HepG2 (cell line): Measurements from ENCODE around the gene FBXL13. TPM values are rescaled to one million over a fixed set of nuclear protein-coding genes. Genes with fewer than 3 reads are reported as not detected.

Experiments used
- ATAC-seq: fragments of 200-7000 bp; cut with Tn5 transposase; 3 replicates; pipeline ENCODE4 v1.9.1; 2020; ENCODE audit warnings: mild to moderate bottlenecking, moderate library complexity
- BruUV-seq: library from RNA; stranded (reverse); fragments of 400-500 nt; replicated peaks from 2 replicates; lab custom pipeline; 2021; lab: Mats Ljungman, UMichigan
- CTCF ChIA-PET: fragments of 300-600 bp; formaldehyde crosslinking; extraction: SDS; loops from one replicate; lab custom pipeline; 2021; ENCODE audit warnings: low total read pairs, inconsistent platforms, low intra/inter-chr PET ratio; lab: Yijun Ruan, JAX
- POLR2A ChIA-PET: fragments of 350-600 bp; sonication (Branson Sonifier 250); formaldehyde crosslinking; loops from one replicate; lab custom pipeline; 2020; ENCODE audit warnings: antibody characterized with exemption, inconsistent platforms; lab: Yijun Ruan, JAX
- DNase-seq: peaks from one replicate; pipeline ENCODE4 v3.0.0-alpha.2; 2015; ENCODE audit warnings: low spot score
- FAIRE-seq: peaks from 3 replicates; lab custom pipeline; 2011; peaks lifted over from hg19 to GRCh38; lab: Jason Lieb, UNC
- H2AFZ ChIP-seq: one replicate; pipeline ENCODE4 v1.6.1; 2011; ENCODE audit warnings: low read length, inconsistent platforms
- H3K27ac ChIP-seq: fragments of 300-600 bp; 3 replicates; pipeline ENCODE4 v1.8.0; 2011; ENCODE audit warnings: mixed run types, mild to moderate bottlenecking, mixed read lengths, low read length, inconsistent platforms; ENCODE audit not compliant: insufficient read depth; ENCODE audit errors: extremely low read length
- H3K27me3 ChIP-seq, 2 experiments: fragments of 200-600 bp in 1 of 2; 2 replicates in 1 of 2; 3 replicates in 1 of 2; pipeline versions ENCODE4 v1.6.0 to v1.8.0; 2011; ENCODE audit warnings: low read length in 2 of 2, mild to moderate bottlenecking in 2 of 2, moderate library complexity in 2 of 2, inconsistent platforms in 1 of 2; ENCODE audit not compliant: insufficient read depth in 2 of 2, control insufficient read depth in 1 of 2
- H3K36me3 ChIP-seq, 2 experiments: fragments of 200-600 bp in 1 of 2; replicated peaks in 1 of 2; 2 replicates in 1 of 2; 3 replicates in 1 of 2; pipeline versions ENCODE4 v1.5.1 to v1.8.0; 2011; ENCODE audit warnings: low read length in 2 of 2, inconsistent platforms in 1 of 2; ENCODE audit not compliant: insufficient read depth in 2 of 2, control insufficient read depth in 1 of 2
- H3K4me1 ChIP-seq: 2 replicates; pipeline ENCODE4 v1.5.1; 2012; ENCODE audit warnings: low read length, inconsistent platforms; ENCODE audit not compliant: insufficient read depth
- H3K4me2 ChIP-seq: 2 replicates; pipeline ENCODE4 v1.6.0; 2011; ENCODE audit warnings: low read depth, low read length, inconsistent platforms
- H3K4me3 ChIP-seq, 3 experiments: fragments of 200-600 bp in 1 of 3; sonication (generic), shearing (Covaris generic) in 1 of 3; replicated peaks in 1 of 3; 2 replicates each; pipeline ENCODE4 v1.5.1; 2011 to 2016; ENCODE audit warnings: low read length in 3 of 3, inconsistent platforms in 2 of 3, low read depth in 2 of 3, mild to moderate bottlenecking in 2 of 3, control low read depth in 1 of 3, mixed read lengths in 1 of 3; ENCODE audit not compliant: insufficient read depth in 1 of 3
- H3K79me2 ChIP-seq: one replicate; pipeline ENCODE4 v1.6.1; 2011; ENCODE audit warnings: low read length, inconsistent platforms; ENCODE audit not compliant: insufficient read depth
- H3K9ac ChIP-seq: 2 replicates; pipeline ENCODE4 v1.6.0; 2011; ENCODE audit warnings: mild to moderate bottlenecking, low read depth, low read length, inconsistent platforms; ENCODE audit not compliant: insufficient read depth
- H3K9me3 ChIP-seq: 2 replicates; pipeline ENCODE4 v1.5.1; 2012; ENCODE audit warnings: mild to moderate bottlenecking, low read length
- H4K20me1 ChIP-seq: 2 replicates; pipeline ENCODE4 v1.6.0; 2011; ENCODE audit warnings: inconsistent platforms, mild to moderate bottlenecking, low read length, moderate library complexity; ENCODE audit not compliant: insufficient read depth
- EED ChIP-seq: sonication (generic); formaldehyde crosslinking; IDR thresholded peaks from 2 replicates; pipeline ENCODE4 v1.5.0; 2020; ENCODE audit warnings: mild to moderate bottlenecking, missing genetic modification reagents
- JUNB ChIP-seq: sonication (generic); formaldehyde crosslinking; IDR thresholded peaks from 2 replicates; pipeline ENCODE4 v1.8.0; 2022; ENCODE audit warnings: missing genetic modification reagents, mild to moderate bottlenecking, borderline replicate concordance
- KLF9 ChIP-seq: IDR thresholded peaks from 2 replicates; pipeline ENCODE4 v1.6.1; 2016; ENCODE audit warnings: low read depth
- POLR2A ChIP-seq, 2 experiments: IDR thresholded peaks; 2 replicates each; pipeline ENCODE4 v1.6.1; 2011; ENCODE audit warnings: low read depth in 2 of 2, low read length in 2 of 2, mild to moderate bottlenecking in 1 of 2, moderate library complexity in 1 of 2; ENCODE audit not compliant: insufficient read depth in 1 of 2
- ZBTB21 ChIP-seq: sonication (generic); formaldehyde crosslinking; IDR thresholded peaks from 2 replicates; pipeline ENCODE4 v1.4.0; 2020; ENCODE audit warnings: missing genetic modification reagents
- ZBTB3 ChIP-seq: sonication (generic); formaldehyde crosslinking; IDR thresholded peaks from 2 replicates; pipeline ENCODE4 v1.4.0; 2020; ENCODE audit warnings: low read depth, mild to moderate bottlenecking, moderate library complexity, missing genetic modification reagents, borderline replicate concordance
- ZMAT3 ChIP-seq: sonication (generic); formaldehyde crosslinking; conservative IDR thresholded peaks from 2 replicates; pipeline ENCODE4 v1.7.0; 2021; ENCODE audit warnings: missing genetic modification reagents
- ZNF746 ChIP-seq: sonication (generic); formaldehyde crosslinking; IDR thresholded peaks from 2 replicates; pipeline ENCODE4 v1.8.0; 2022; ENCODE audit warnings: mild to moderate bottlenecking, missing genetic modification reagents
- WGBS: methylation state at CpG from one replicate; pipeline ENCODE4 v1.1.6; 2017; ENCODE audit warnings: low lambda C conversion rate; 5-methylcytosine and 5-hydroxymethylcytosine counted together
- in situ Hi-C: cut with HindIII; loops from 2 replicates; pipeline ENCODE4 v1.10.0; 2017; ENCODE audit warnings: low pct_unique_long_range_greater_than_20kb; ENCODE audit not compliant: extremely low pct_ligation_motif_present
- intact Hi-C: fragments of 100-400 bp; cut with micrococcal nuclease; formaldehyde crosslinking; loops from one replicate; pipeline ENCODE4 v1.10.0; 2022; ENCODE audit not compliant: unreplicated experiment
- polyA plus RNA-seq, 8 experiments: library from polyadenylated mRNA; depleted of rRNA in 3 of 8; stranded (reverse) in 7 of 8; unstranded in 1 of 8; fragments of >200 nt; fragmentation: Illumina TruSeq in 4 of 8; extraction: Trizol in 4 of 8; gene quantifications; 2 replicates each; pipeline versions ENCODE4 v1.2.1 to v1.2.3, GENCODE V29; 2011 to 2016; ENCODE audit warnings: low read depth in 4 of 8, missing spikeins in 1 of 8, mixed read lengths in 1 of 8; ENCODE audit not compliant: insufficient read depth in 1 of 8
- total RNA-seq, 5 experiments: library from RNA; depleted of rRNA; stranded (reverse); fragments of >200 nt; fragmentation: Illumina TruSeq; extraction: Trizol; gene quantifications; 2 replicates each; pipeline ENCODE4 v1.2.3, GENCODE V29; 2016; ENCODE audit warnings: low read depth in 1 of 5
- TF ChIP-seq, protein P1 (sequence below): sonication (generic); formaldehyde crosslinking; IDR thresholded peaks from 2 replicates; pipeline ENCODE4 v1.4.0; 2020; ENCODE audit warnings: mild to moderate bottlenecking, missing genetic modification reagents

The FBXL13 gene
- total and polyA plus RNA-seq, 2 of the 13 experiments (the other 11 are each of a cell fraction or from before 2014, with no cell fraction given): 0.24 to 0.77 TPM

DNA sequence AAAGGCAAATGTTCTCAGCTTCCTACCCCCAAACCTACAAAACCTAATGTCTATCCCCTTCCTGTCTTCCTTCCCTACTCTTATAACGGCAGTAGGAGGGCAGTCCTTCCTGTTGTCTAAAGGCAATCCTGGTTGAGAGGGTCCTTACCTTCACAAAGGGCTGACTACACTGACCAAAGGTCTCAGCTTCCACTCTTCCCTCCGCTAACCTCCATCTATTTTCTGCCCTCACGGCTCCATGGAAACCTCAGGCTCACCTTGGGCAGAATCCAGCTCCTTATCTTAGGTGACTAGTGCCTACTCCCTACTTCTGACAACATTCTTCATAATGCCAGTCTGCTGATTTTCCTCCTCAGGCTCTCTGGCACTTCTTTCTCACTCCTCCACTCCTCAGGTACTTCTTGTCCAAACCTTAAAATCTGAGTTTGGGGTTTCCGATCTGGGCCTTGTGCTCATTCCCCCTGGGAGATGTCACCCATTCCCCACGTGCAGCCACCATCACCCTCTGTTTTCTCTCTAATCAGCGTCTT lies 542 bp downstream of the FBXL13 start:
- H3K4me2 ChIP-seq: peak overlapping the region; percentile 95
- no peaks in the 10 kb centered on the region; a peak in 1 of 5 replicates for H3K36me3 ChIP-seq
- intact Hi-C loops: no loop called here
- ATAC-seq (no peak), DNase-seq (no peak), FAIRE-seq (no peak)
- no peak overlapping the region for H3K27ac ChIP-seq
- POLR2A ChIA-PET: interaction anchor here (0.6 to 2.3 kb wide), 8 partner anchors 8 to 325 kb away, joined by 3 to 17 read pairs (median 8); partner anchors contain the start of genes FAM185A and NAPEPLD
- H3K27me3 ChIP-seq: no peaks in the 10 kb centered on the region; a peak in 1 of 5 replicates
- no peaks in the 10 kb centered on the region for H4K20me1 ChIP-seq
- peak overlapping the region; percentile 78; the same call in 1 of the 2 replicates for H3K9ac ChIP-seq
- in situ Hi-C loops: loop anchor here (25.0 kb wide), 1 partner anchor 312 kb away; no protein-coding TSS in a partner anchor
- BruUV-seq: TSS peak; percentile 59
- H2AFZ ChIP-seq: peak overlapping the region; percentile 74
- H3K4me1 ChIP-seq: peaks cover 22% of the 10 kb centered on the region
- H3K79me2 ChIP-seq: peaks cover 21% of the 10 kb centered on the region
- peak overlapping the region; percentile 80 to 93 (median 91) for H3K4me3 ChIP-seq
- TF ChIP-seq ZNF746 (CRISPR knock-in tag): 0 out of 2 replicates have a peak, but pooled peaks have one; percentile 15
- no peak for TF ChIP-seq KLF9 (CRISPR knock-in tag)
- 0 out of 2 replicates have a peak, but pooled peaks have one; percentile 26 for TF ChIP-seq EED (CRISPR knock-in tag)
- TF ChIP-seq ZBTB21 (CRISPR knock-in tag): no peak
- TF ChIP-seq, protein P1, sequence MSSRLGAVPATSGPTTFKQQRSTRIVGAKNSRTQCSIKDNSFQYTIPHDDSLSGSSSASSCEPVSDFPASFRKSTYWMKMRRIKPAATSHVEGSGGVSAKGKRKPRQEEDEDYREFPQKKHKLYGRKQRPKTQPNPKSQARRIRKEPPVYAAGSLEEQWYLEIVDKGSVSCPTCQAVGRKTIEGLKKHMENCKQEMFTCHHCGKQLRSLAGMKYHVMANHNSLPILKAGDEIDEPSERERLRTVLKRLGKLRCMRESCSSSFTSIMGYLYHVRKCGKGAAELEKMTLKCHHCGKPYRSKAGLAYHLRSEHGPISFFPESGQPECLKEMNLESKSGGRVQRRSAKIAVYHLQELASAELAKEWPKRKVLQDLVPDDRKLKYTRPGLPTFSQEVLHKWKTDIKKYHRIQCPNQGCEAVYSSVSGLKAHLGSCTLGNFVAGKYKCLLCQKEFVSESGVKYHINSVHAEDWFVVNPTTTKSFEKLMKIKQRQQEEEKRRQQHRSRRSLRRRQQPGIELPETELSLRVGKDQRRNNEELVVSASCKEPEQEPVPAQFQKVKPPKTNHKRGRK: 0 out of 2 replicates have a peak, but pooled peaks have one; percentile 71
- no peak for TF ChIP-seq ZBTB3 (CRISPR knock-in tag)
- TF ChIP-seq JUNB (CRISPR knock-in tag): 0 out of 2 replicates have a peak, but pooled peaks have one; percentile 6
- no peak for TF ChIP-seq POLR2A (IDR thresholded peaks at IDR 0.05; ENCODE audit: insufficient read depth in 1 of 2, low read depth in 2 of 2, low read length in 2 of 2)
- no peak; the same call in 1 of the 2 replicates for TF ChIP-seq ZMAT3
- H3K9me3 ChIP-seq: no peaks in the 10 kb centered on the region
- 8% methylated on average over 6 of the region's 6 CpGs for WGBS
- CTCF ChIA-PET: no interaction called here
